ENCODE measurements around the gene RAB4A.
"Not testable (repeated sequence)": the region's sequence is repeated elsewhere in the genome, so short reads cannot be mapped to it uniquely, and the experiment has no call there.

The RAB4A gene

DNA sequence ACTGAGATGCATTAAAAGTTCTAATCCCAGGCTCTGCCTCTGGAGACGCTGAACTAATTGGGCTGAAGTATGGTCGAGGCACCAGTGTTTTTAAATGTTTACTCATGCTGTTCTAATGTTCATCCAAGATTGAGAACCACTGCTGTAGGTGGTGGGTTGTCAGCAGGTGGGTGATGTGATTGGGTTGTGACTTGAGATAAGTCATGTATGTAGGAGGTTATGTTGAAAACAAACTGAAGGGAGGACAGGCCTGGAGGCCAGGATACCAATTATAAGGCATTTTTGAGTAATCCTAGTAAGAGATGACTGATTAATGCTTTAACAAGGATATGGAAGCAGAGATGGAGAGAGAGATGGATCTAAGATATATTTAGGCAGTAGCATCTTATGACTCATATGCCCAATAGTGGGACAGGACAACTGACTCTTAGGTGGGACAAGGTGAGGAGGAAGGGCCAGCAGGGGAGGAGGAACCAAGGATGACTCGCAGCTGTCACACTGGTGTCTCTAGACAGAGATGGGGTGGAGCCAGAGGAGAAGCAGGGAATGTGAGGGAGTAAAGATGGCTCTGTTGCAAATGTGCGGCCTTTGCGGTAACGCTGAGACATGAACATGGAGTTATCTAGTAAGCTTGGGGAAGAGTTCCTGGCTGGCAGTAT, 29.3 kb downstream of the RAB4A start:
- no peak for DNase-seq

- DNase-seq, result no peak
Measured at GRCh38 chr1:229302740-229303139, 31.8 kb downstream of the RAB4A start.

DNA sequence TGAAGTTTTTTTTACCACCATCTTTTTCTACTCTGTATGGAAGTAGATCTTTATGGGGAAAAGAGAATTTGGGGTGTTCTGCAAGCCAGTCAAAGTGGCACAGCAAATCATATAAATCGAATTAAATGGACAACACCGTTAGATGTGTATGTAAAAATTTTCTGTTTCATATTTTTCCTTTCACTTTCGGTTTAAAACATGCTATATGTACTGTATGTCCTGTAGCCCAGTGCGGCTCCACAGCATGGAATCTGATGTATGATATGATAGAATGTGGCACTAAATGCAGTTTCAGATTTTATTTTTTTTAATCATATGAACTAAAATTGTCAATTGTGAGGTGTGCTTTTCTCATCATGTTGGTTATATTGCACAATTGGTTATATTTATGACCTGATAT, 32.9 kb downstream of the RAB4A start:
- no peak for DNase-seq

DNA sequence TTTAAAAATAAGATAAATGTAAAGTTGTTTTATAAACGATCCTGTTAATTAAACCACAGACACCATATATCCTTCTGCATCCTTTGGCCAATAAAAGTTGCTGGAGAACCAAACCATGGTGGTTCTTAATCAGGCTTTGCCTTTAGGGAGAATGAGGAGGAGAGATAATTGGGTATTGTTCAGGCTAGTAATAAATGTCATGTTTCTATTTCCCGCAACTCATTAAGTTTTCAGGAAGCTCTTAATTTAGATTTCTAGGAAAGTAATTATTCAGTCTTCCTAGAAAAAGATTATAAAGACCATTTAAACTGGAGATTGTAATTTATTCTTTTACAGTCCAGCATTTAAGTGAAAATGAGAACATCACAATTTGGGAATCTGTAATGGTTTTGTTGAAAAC, 34.5 kb downstream of the RAB4A start:
- no peak for DNase-seq

DNA sequence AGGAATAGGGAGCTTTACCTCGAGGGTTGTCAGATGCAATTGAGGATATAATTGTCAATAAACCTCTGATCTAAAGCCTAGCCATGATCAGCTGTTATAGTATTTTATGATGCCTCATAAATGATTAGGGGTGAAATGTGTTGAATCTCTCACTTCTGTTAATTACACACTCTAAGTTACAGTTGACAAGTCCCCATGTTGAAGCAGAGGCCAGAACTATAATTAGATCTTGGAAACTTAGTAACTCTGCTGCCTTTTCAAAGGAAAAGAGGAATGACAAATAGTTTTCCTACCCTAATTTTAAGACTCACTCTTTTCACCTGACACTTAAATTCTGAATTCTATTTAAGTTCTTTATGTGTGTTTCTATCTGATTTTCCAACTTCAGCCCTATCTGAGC, 38.2 kb downstream of the RAB4A start:
- no peak for DNase-seq

GRCh38 chr1:229309684-229310083, 38.8 kb downstream of the RAB4A start:
- no peak for DNase-seq

DNA sequence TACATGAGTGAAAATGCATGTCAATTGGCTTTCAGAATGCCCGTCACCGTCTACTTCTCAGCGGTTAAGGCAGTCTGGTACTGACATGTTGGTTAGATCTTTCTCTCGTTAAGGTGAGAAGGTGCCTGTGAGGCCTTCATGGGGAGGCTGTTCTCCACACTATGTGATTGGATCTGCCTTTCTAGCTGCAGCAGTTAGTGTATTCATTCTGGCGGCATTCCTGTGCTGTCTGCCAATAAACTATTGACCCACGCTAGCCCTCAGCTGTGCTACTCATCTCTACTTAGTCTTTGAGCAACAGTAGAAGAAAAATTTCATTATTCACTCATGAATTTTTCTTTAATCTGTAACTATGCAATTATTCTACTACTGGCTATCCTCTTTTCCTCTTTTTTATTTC, 39.9 kb downstream of the RAB4A start:
- DNase-seq, result no peak

DNA sequence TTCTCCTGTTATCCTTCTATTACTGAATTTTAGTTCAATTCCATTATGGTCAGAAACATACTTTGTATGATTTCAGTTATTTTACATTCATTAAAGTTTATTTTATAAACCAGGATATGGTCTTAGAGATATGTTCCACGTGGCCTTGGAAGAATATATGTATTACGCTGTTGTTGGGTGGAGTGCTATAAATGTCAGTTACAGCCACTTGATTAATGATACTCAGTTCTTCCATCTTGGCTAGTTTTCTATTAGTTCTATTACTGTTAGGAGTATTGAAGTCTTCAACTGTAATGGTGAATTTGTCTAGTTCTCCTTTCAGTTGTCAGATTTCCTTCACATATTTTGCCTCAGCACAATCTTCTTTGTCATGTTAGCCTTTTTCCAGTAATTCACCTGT, 45.3 kb downstream of the RAB4A start:
- no peak for DNase-seq

DNA sequence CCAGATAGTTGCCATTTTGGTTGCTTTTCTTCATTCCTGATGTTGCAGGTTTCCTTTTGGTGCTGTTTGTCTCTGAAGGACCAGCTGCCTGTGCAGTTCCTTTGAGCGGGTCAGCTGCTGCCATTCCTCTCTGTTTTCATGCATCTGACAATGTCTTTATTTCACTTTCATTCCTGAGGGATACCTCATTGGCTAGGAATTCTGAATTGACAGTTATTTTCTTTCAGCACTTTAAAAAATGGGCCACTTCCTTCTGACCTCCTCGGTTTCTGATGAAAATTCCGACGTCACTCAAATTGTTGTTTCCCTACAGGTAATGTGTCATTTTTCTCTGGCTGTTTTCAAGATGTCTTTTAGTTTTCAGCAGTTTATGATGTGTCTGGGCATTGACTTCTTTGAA, 47.1 kb downstream of the RAB4A start:
- DNase-seq, result no peak

- no peak for DNase-seq
Measured at GRCh38 chr1:229319487-229319886, 48.6 kb downstream of the RAB4A start.

DNA sequence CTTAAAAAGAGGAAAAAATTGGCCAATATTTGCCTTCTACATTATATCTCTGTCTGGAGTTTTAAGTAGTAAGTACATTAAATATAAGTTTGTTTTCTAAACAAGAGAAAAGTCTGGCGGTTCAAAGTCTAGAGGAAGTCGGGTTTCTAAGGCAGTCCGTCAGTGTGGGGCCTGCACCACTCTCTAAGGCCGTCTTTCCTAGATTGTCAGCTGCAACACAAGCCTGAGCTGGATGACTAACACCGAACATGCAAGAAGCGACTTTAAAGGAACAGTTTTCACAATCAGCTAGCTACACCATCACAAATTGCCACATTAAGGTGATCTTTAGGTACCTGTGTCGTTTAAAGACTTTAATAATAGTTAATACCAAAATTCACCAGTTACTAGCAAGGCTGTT, 52.3 kb downstream of the RAB4A start:
- DNase-seq, result no peak

GRCh38 chr1:229323885-229324553, 53.1 kb downstream of the RAB4A start:
- no peak for DNase-seq

- DNase-seq, result no peak
Measured at GRCh38 chr1:229325401-229325800, 54.5 kb downstream of the RAB4A start.

DNA sequence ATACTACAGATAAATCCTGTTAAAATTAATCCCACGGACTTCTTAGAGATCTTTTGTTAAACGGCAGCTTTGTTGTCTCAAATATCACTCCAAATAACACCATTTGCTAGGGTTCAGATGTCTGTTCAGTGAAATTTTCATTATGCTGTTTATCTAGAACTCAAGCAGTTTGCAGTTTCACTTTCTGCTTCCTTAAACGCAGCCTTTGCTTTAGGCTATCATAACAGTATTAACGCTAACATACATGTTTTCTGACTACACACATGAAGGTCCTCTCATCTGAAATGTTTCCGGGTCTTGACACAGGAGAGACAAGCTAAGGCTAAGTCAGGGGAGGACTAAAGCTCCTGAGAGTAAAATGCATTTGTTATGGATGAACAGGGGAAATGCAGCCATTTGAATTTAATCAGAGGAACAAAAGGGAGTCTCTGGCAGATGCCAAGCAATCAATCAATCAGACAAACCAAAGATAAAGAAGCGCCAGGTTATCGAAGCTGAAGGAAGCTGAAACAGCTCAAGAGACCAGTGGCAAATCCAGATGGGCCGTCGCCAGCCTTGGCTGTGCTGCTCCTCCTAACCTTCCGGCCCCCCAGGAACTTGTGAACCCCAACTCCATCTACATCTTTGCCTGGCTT, 55.1 kb downstream of the RAB4A start:
- DNase-seq, result no peak

DNA sequence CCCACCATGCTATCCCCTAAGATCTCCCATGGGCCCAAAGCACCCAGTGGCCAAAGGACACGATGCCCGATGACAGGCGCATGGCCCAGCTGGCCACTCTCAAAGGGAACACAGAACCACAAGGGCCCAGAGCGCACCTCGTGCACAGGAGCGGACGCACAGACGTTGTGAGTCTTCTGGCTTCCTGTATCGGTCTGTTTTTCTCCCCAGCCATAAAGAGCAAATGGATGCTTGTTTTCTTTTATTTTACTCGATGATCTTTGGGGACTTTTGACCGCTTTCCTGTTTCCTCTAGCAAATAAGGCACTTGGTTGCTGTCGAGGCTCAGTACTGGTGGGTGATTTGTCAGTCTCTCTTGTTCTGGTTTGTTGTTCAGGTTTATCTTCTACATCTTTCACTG, 55.7 kb downstream of the RAB4A start:
- no peak for DNase-seq

DNA sequence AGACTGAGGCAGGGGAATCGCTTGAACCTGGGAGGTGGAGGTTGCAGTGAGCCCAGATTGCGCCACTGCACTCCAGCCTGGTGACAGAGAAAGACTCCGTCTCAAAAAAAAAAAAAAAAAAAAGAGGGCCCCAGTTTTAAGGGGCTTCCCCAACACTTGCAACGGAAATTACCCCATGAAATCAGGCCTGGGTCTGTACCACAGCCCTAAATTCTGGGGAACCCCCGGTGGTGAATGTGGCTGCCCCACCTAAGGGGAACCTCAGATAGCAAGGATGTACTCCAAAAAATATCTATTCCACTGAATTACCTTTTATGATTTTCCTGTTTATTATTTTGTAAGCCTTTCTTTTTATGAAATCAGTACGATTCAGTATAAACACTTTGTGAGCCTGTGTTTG, 56.9 kb downstream of the RAB4A start:
- DNase-seq, result not testable (repeated sequence)

DNA sequence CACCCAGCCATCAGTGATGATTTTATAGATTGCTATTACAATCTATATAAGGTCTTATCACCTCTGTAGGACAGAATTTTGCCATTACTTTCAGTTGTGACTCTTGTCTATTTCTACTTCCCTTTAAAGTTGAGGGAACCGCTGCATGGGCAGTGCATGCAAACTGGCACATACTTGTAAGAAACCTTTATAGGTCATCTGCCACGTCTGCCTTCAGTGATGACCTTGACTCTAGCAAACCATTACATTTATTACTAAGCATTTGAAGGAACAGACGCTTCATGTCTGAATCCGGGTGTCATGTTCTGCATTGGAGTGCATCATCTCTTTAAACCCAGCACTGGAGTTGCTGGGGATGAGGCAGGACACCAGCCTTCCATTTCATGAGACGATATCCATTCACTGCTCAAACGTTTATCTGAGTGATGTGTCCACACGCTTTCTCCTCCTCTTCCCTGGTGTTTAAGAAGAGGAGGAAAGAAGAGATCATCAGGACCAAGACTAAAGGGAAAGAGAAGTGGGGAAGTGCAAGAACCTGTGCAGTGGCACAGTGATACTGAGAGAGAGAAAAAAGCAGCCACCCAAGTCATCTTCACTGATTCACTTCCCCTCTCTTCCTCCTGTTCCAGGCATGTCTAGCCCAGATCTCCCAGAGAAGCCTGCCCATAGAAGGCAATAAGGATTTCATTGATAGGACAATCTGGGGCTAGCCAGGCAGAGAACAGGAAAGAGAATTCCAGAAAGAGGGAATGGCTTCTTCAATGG, 57.9 kb downstream of the RAB4A start:
- DNase-seq, result no peak

GRCh38 chr1:229334269-229334668, 63.4 kb downstream of the RAB4A start:
- no peak for DNase-seq

- no peak for DNase-seq
Measured at GRCh38 chr1:229334716-229335115, 63.8 kb downstream of the RAB4A start.

DNA sequence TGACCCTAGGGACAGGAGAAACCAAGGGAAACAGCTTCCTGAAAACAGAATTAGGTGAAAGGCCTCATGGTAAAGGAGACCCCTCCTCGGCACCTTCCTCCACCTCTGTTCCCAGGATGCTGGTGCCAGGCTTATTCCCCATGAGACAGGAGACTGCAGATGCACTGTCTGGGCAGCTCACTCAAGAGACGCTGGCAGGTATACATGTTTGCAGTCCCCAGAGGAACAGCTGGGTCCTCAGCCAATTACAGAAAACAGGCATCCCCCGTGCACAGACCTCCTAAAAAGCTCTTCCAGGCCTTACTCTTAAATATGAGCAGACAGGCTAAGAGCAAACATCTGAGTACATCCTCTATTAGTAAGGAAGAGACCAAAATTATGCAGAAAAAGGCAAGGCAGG, 65.4 kb downstream of the RAB4A start:
- no peak for DNase-seq

- DNase-seq, result no peak
Measured at GRCh38 chr1:229339086-229339485, 68.2 kb downstream of the RAB4A start.

DNA sequence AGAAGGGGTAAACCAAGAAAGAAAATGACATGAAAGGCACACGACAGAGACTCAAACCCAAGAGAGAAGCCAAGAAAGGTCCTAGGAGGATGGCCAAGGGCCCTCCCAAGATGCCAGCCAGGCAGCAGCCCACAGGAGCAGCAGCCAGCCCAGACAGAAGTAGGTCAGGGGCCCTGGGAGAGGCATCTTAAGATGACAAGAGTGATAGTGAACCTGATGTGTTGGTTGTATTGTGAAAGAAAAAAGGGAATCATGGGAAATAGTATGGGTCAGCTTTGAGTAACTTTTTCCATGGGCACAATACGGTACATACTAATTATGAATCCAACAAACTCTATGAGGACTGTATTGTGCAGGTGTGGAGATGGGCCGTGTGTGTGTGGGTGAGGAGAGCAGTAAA, 68.6 kb downstream of the RAB4A start:
- DNase-seq, result no peak

DNA sequence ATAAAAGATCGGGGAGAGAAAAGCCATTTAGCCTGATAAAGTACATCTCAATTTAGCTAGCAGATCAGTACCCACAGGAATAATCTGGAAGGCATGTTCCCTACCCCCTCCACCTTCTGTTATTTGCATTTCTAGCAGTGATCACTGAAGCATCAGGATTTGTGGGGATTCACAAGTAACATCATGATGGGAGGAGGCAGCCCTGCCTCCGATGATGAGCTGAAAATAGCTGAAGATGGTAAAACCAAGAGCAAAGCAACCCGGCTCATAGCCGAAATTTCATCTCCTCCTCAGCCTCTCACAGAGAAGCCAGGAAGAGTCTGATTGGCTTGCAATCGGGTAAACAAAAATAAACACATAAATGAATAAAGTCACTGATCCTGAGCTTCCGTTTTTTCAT, 69.6 kb downstream of the RAB4A start:
- DNase-seq, result no peak

All from NCI-H2107 (cell line).